NCI-H82 treated with DMSO at 0.1 percent for 48 hours (cell line): ENCODE results near the gene RBPJ.
A peak's percentile ranks its signal among the peaks of the same experiment; 100 is the strongest.

ENCODE experiments used
- DNase-seq: peaks from one replicate; lab custom pipeline; 2025; ENCODE audit not compliant: unreplicated experiment; lab: John Stamatoyannopoulos, UW

RBPJ gene

DNA sequence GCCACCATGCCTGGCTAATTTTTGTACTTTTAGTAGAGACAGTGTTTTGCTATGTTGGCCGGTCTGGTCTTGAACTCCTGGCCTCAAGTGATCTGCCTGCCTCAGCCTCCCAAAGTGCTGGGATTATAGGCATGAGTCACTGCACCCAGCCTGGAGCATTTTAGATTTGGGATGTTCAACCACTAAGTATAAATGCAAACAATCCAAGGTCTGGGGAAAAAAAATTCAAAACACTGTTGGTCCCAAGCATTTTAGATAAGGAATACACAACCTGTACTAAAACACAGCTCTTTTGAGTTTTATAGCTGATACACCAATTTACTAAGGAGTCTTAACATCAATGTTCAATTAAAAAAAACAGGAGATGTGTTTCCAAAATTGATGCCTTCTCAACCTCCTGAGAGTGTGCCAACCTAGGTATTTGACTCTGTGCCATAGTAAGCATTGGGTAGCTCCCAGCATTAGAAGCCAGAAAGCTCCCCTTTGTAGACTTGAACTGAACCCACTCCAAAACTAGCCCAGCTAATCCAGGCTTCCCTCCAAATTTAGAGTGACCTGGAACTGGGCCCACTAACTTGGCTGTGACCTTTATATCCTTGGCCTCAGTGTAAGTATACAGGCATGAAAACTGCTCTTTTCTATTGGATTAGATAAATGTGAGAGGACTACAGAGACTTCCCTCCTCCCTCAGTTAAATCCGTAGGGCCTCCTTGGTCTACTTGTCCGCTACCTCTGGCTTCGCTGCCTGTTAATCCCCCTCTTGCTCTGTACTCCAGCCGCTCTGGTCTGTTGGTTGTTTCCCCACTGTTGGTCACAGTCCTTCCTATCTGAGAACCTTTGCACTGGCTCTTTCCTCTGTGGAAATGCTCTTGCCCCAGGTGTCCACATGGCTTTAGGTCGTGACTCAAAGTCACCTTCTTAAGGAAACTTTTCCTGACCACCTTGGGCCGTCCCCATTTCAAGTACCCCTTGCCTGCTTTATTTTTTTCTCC lies 91.9 kb downstream of the RBPJ start:
- peak; percentile 4 for DNase-seq

DNA sequence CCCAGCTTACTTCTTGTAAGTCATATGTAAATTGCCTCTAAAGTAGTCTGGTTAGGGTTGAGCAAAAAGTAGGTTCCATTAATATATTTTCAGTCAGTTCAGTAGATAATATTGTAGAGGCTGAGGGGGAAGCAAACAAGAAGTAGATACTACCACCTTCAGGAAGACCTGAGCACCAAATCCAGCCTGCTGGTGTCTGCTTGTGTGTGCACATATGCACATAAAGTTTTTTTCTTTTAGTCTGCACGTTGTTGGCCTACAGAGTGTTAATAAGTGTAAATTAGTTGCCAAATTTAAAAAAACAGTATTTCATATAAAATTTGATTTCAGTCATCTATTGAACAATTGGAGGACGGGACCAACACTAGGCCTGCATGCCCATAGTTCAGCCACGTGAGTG lies 92.8 kb downstream of the RBPJ start:
- no peak for DNase-seq

DNA sequence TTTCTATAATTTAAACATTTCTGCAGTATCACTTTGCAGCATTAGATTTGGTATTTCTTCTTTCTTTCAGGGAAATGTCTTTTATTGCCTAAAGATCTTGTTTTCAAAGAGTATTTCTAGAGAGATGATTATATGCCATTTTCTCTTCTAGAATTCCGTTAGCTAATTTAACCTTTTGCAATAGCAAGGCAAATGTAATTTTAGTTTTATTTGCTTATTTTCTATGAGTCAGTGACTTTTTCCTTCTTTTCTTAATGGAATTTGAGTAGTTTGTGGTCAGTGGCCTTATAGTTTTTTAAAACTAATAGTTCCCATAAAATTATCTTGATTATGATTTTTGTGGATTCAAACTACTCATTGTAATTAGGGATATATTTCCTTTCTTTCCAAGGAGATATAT lies 97.3 kb downstream of the RBPJ start:
- no peak for DNase-seq

DNA sequence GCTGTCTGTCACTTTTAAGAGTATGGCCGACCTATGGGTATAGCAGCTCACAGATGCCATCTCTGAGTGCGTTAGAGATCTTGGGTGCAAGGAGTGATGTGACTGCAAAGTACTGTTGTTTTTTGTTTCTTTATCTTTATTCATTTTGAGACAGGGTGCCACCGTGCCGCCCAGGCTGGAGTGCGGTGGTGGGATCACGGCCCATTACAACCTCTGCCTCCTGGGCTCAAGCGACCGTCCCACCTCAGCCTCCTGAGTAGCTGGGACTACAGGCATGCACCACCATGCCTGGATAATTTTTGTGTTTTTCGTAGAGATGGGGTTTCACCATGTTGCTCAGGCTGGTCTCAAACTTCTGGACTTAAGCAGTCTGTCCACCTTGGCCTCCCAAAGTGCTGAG lies 98.0 kb downstream of the RBPJ start:
- no peak for DNase-seq

DNA sequence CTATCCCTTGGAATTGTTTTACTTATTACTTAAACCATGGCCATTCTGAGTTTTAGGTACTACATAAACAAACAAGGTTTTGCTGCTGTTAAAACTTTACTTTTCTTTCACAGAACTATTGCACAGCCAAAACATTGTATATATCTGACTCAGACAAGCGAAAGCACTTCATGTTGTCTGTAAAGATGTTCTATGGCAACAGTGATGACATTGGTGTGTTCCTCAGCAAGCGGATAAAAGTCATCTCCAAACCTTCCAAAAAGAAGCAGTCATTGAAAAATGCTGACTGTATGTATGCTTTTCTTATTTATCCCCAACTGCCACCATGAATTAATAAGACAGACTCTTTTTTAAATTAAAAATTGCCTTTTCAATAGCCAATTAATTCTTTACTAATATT lies 99.6 kb downstream of the RBPJ start:
- DNase-seq: no peak

DNA sequence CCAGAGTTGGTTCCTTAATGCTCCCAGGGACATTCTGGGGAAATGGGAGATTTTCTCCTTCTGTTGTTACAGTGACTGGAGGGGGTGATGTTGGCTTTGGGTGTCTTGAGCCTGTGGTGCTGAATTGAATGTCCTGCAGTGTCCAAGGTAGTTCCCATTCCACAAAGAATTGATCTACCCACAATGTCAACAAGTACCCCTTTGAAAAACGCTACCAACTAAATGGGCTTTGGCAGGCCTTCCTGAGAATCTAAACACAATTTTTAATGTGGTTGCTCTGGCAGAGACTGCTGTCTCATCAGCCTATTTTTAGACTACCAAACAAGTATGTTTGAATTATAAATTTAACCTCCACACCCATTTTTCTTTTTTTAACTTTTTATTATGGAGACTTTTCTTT lies 100.1 kb downstream of the RBPJ start:
- no peak for DNase-seq

DNA sequence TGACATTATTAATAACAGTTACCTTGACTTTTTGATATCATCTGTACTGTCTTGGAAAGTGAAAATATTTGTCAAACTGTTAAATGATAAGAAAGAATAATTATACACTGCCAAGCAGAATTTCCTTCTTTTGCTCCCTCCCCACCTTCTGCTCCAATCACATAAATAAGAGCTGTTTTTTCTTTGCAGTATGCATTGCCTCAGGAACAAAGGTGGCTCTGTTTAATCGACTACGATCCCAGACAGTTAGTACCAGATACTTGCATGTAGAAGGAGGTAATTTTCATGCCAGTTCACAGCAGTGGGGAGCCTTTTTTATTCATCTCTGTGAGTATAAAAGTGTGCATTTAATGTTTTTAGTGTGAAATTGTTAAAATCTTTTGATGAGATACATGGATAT lies 103.3 kb downstream of the RBPJ start:
- no peak for DNase-seq

DNA sequence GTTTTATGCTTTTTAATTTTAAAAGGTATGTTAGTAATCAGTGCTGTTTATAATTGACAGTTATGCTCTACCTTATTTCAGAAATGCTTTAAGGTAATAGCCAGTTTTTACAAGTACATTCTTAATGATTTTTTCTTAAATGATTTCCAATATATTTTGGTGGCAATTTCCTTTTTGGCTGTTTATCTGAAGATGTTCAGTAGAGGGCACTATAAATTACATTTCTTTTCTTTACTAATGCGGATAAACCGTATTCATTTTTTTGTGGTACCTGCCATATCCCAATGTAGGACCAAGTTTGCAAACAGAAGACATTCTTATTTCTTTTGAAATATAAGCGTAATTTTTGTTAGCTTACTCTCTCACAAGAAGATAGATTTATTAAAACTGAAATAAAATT lies 104.0 kb downstream of the RBPJ start:
- no peak for DNase-seq

DNA sequence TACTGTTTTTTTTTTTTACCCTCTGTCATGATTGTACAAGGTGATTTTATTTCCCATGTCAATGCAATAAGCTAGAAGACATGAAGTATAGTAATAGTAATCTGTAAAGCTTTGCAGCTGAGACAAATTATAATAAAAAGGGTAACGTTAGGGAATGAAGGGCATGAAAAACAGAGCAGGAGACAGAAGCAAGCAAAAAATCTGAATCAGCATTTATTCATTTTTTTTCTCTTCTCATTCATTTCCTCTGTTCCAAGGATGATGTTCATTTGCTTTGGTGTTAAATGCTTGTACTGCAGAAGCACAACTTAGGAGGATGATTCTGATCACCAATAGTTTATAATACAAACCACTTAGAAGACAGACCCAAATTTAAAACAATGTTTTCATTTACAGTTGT lies 105.1 kb downstream of the RBPJ start:
- no peak for DNase-seq

DNA sequence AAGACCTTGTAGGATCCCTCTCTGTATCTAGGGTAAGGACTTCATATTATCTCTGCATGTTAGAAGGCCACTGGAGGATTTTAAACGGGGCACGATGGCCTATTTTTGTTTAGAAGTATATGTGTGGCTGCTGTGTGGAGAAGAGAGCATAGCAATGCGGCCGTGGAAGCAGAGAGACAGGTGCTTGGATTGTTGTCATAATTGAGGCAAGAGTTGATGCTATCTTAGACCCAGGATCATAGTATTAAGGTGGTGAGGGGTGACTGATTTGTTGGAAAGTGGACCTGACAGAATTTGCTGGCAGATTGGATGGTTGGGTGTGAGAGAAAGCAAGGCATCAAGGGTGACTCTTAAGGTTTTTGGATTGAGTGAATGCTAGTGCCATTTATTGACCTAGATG lies 106.1 kb downstream of the RBPJ start:
- no peak for DNase-seq

DNA sequence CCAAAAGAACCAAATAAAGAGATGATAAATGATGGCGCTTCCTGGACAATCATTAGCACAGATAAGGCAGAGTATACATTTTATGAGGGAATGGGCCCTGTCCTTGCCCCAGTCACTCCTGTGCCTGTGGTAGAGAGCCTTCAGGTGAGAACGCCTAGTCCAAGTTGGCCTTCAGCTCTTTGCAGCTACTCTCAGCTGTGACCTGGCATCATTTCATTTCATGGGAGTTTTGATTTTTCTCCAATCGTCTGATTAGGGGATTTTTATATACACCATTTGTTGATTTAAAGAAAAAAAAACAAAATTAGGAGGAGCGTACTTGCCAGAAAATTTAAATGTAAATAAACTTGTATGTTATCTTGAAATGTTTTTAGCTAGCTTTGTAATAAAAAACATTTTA lies 109.1 kb downstream of the RBPJ start:
- DNase-seq: no peak

DNA sequence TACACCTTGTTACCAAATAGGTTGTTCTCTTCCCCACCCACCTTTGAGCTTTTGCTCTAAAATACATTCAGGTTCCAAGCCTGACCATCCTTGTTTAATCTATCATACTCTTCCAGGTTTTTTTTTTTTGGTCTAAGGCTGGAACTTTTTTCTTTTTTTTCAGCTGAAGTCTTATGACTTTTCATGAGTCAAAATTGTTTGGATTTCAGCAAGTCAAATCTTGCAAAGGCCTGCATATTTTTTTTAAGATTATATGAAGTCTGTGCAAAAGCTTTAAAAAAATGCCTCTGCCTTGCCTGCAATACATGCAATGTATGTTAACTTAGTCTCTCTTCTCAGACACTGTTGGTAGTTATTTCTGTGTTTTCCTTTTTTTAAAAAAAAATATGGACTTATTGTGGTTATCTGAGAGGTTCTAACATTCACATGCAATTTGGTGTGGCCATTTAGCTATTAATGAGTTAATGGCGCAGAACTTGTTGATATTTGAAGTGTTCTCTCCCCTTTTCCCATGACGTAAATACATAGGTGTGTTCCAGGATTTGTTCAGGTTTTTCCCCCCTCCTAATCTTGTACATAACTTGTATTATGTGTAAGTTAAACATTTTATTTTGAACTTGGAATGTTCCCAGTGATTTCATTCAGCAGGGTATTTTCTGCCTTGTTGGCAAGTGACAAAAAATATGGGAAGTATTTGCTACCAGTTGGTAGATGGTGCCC lies 110.8 kb downstream of the RBPJ start:
- no peak for DNase-seq

DNA sequence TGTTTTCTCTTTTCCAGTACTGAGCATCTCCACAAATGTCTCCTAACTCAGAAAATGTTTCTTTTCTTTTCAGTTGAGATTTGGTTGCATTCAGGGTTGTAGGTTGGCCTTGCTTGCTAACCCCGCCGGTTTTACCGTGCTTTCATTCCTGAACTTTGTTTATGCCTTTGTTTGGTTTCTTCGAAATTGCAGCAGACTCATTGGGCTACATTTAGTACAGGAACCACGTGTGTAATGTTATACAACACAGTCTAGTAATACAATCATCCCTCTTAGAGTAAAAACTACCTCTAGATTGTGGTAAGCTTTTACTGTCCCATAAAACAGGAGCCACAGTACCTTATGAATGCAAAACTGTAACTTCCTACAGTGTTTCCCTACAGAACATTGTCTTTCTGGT lies 111.6 kb downstream of the RBPJ start:
- no peak for DNase-seq

DNA sequence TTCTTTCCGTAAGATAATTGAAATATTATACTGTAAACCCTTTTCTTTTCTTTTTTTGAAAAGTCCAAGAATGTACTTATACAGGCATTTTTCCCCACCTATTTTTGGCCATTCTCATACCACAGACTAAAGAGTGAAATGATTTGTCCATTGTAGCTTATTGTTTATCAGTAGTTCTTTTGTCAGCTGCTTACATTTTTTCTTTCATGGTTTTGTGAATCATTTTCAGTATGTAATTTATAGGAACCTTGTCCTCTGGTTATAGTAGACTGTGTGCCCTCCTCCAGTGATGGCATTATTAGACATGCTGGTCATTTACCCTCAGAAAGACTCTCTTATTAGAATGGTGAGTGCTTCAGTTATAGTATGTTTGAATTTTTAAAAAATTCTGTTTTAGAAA lies 112.7 kb downstream of the RBPJ start:
- DNase-seq: no peak

DNA sequence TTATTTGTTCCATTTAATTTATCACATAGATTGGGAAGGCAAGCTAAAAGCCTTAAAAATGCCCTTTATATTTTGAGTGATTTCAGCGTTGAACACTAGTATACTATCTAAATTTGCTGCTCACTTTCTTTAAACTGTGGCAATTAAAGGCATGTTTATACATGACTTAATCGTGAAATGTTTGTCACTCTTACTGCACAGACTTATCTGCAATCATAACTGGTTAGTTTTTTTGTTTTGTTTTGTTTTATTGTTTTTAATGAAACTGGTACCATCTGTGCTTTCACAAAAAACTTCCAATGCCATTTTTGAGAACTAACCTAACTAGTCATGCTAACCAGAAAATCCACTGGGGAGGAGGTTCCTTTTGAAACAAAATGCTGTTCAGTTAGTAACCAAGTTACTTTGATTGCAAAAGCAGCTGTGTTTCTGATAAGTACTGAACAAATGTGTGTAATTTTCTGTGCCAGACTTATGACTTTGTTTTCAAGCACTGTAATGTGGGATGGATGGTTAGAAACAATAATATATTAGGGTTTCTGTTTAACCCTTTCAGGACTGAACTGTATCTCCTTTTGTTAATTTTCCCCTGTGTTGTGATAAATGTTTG lies 113.3 kb downstream of the RBPJ start:
- no peak for DNase-seq

DNA sequence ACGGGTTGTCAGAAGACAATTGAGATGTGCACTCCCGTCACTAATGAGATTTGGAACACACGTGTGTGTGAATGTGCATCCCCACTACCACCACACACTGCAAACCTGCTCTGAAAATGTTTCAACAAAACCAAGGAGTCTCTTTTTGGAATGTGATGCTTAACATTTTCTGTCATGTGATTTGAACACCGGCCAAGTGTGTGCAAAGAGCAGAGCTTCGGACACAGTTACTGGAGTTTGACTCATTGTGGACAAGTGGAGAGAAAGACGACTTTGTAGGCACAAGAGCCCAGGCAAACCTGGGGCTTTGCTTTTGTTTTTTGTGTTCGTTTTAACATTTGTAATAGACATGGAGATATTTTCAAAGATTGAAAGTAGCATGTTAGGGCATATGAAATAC lies 120.3 kb downstream of the RBPJ start:
- DNase-seq: no peak

DNA sequence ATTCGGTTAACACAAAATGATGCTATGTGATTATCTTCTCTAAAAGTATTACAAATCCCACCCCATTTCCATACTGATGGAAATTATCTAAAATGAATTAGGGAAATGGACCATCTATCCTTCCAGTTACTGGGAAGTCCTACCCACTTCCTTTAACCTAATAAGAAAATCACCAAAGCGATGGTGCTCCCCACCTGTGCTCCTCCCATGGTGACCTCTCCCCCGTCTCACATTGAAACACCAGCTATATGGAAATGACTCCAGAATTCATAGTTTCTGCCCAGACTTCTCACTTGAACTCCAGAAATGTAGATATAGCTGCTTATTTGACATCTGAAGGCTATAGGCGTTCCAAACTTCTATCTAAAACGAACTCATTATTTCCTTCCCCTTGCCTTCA lies 121.0 kb downstream of the RBPJ start:
- DNase-seq: no peak

DNA sequence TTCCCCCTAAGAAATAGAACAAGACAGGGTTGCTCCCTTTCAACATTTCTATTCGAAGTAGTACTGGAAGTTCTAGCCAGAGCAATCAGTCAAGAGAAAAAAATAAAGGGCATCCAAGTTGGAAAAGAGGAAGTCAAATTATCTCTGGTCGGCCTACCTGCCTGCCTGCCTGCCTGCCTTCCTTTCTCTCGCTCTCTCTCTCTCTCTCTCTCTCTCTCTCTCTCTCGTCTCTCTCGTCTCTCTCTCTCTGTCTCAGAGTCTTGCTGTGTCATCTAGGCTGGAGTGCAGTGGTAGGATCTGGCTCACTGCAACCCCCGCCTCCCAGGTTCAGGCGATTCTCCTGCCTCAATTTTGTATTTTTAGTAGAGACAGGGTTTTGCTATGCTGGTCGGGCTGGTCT lies 126.6 kb downstream of the RBPJ start:
- DNase-seq: no peak

DNA sequence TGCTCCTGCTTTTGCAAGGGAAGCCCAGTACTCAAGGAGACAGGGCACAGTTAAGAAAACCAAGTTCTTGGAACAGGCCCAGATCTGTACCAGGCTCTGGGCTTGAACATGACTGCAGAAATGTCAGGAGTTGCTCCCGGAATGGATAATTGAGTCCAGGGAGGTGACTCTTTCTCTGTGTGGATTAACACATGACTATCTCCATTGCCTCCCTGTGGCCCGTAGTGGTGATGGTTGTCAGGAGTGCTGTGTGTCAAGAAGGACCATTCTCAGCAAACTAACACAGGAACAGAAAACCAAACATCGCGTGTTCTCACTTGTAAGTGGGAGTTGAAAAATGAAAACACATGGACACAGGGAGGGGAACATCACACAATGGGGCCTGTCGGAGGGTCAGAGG lies 129.6 kb downstream of the RBPJ start:
- no peak for DNase-seq

DNA sequence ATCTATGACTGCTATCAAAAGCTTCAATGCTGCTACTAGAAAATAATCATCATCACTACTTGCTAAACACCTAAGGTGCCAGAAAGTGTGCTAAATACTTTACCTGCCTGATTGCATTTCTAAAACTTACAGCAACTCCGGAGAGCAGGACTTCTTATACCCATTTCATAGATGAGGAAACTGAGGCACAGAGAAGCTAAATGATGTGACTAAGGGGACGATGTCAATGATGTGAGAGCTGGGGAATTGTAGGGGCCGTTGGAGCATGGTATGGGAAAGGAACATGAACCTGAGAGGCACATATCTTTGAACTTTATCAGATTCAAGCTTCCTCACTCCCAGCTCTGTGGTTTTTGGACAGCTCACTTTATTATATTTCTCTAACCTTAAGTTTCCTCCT lies 130.8 kb downstream of the RBPJ start:
- no peak for DNase-seq

DNA sequence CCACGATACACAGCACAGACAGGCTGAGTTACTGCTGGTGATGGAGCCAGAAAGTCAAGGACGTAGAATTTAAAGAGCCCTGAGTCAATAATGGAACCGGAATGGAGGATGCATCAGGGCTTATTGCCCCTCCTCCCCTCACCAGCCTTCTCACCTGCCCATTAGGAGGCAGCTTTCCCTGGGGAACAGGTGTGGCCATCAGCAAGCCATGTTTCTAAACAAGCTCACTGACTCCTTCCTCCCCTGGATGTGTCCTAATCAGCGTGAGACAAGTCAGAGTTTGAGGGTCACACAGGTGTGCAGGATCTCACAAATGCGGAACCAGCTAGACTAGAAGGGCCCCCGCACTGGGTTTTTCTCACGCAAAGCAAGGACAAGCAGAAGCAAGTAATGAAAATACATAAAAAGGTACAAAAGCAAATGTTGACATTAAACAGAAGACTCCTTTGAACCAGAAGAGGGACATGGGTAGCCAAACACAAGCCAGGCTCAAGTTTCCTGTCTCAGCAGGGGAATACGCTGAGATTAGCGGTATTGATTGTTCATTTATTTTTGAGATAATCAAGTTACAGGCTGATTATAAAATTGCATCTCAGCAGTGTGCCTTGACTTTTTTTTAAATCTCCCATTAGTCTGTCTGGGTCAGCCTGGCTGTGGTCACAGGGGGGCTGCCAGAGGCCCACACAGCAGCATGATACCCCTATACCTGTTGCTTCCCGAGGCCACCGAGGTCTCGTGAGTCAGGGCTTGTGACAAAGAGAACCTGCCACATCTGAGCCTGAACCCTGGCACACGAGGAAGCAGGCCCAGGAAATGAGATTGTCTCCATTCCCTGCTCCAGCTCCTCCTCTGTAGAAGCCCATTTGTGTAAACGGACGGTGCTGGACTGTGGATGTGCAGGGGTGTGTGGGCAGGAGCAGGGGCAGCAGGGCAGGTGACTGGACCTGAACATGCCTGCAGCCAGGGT lies 132.0 kb downstream of the RBPJ start:
- DNase-seq: no peak
